Muscle layer of duodenum (tissue), 2 donors: ENCODE results near the gene PLEKHG4B.
"Not testable (repeated sequence)": the region's sequence is repeated elsewhere in the genome, so short reads cannot be mapped to it uniquely, and the experiment has no call there.

Experiments used
- H3K27ac ChIP-seq: one replicate; pipeline ENCODE4 v1.7.0; 2013; ENCODE audit warnings: mild to moderate bottlenecking, low read length
- H3K27me3 ChIP-seq: one replicate; pipeline ENCODE4 v1.7.0; 2013; ENCODE audit warnings: low read depth, mild to moderate bottlenecking, control low read depth, low read length
- H3K36me3 ChIP-seq, 2 donors: one replicate each; pipeline ENCODE4 v1.7.0; 2013; ENCODE audit warnings: low read length in 2 of 2, control low read depth in 1 of 2, mild to moderate bottlenecking in 1 of 2; ENCODE audit not compliant: insufficient read depth in 2 of 2, control insufficient read depth in 1 of 2
- H3K4me1 ChIP-seq, 2 donors: one replicate each; pipeline ENCODE4 v1.7.0; 2013; ENCODE audit warnings: low read length in 2 of 2, mild to moderate bottlenecking in 2 of 2, control low read depth in 1 of 2, moderate library complexity in 1 of 2; ENCODE audit not compliant: insufficient read depth in 2 of 2, control insufficient read depth in 1 of 2
- H3K4me3 ChIP-seq, 2 donors: one replicate each; pipeline ENCODE4 v1.7.0; 2013; ENCODE audit warnings: low read length in 2 of 2, low read depth in 1 of 2, mild to moderate bottlenecking in 1 of 2
- H3K9me3 ChIP-seq, 2 donors: one replicate each; pipeline ENCODE4 v1.7.0; 2013; ENCODE audit warnings: low read length in 2 of 2, control low read depth in 1 of 2, mild to moderate bottlenecking in 1 of 2; ENCODE audit not compliant: control insufficient read depth in 1 of 2
- donor health status: healthy.

The PLEKHG4B gene

DNA sequence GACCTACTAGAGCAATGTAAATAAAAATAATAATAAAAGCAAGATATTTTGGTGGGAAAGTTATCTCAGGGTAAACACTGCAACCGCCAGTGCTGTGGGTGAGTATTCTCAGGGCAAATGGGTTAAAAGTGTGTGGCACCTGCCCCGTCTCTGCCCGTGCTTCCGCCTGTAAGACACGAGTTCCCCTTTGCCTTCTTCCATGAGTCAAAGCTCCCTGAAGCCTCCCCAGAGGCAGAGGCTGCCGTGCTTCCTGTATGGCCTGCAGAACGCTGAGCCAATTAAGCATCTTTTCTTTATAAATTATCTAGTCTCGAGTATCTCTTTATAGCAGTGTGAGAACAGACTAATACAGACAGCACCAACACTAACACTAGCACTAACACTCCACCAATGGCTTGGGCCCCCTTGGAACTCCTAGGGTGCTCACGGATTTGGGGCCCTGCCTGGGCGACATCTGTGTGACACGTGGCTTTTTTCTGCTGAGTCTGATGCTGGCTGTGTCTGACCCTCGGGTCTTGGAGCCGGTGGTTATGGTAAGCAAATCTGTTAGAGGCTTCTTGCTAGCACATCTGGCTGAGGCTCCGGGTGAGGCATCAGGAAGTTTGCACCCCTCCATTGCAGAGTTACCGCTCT is 10.6 kb downstream of the PLEKHG4B start:
- Histone ChIP-seq H3K4me3 (no peak overlapping the region), H3K36me3 (no peaks in the 10 kb centered on the region), H3K27me3 (no peaks in the 10 kb centered on the region), H3K4me1 (no peaks in the 10 kb centered on the region), H3K9me3 (no peaks in the 10 kb centered on the region), H3K27ac (no peak overlapping the region)

- not testable (repeated sequence) for H3K36me3 ChIP-seq, H3K27me3 ChIP-seq
Measured at GRCh38 chr5:104106-104505, 12.1 kb downstream of the PLEKHG4B start.

DNA sequence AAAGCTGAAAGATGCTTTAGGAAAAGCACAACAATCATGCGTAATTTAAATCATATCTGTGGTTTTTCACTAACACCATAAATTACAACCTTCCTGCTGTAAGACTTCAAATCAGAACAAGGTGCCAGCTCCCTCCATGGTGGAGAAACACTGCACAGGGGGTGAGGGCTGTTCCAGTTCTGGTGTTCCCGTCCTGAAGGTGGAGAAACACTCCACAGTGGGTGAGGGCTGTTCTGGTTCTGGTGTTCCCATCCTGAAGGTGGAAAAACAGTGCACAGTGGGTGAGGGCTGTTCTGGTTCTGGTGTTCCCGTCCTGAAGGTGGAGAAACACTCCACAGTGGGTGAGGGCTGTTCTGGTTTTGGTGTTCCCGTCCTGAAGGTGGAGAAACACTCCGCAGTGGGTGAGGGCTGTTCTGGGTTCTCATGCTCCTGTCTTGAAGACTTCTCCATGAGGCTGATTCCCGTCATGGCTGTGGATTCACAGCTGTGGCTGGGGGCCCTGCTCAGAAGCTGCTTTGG is 12.9 kb downstream of the PLEKHG4B start:
- H3K27me3 ChIP-seq: no peaks in the 10 kb centered on the region
- no peak overlapping the region for H3K4me3 ChIP-seq
- no peak overlapping the region for H3K27ac ChIP-seq
- no peaks in the 10 kb centered on the region for H3K36me3 ChIP-seq
- no peaks in the 10 kb centered on the region for H3K4me1 ChIP-seq
- no peaks in the 10 kb centered on the region for H3K9me3 ChIP-seq

More at GRCh38 chr5:104106-104505, 12.1 kb downstream of the PLEKHG4B start:
- H3K4me3 ChIP-seq, H3K4me1 ChIP-seq, H3K27ac ChIP-seq, H3K9me3 ChIP-seq: not testable (repeated sequence)

GRCh38 chr5:105504-106070 is 13.6 kb downstream of the PLEKHG4B start:
- Histone ChIP-seq H3K27ac (no peak overlapping the region), H3K27me3 (no peaks in the 10 kb centered on the region), H3K9me3 (no peaks in the 10 kb centered on the region), H3K4me3 (no peak overlapping the region), H3K36me3 (no peaks in the 10 kb centered on the region), H3K4me1 (no peaks in the 10 kb centered on the region)

- H3K27me3 ChIP-seq: no peaks in the 10 kb centered on the region
- H3K4me1 ChIP-seq: no peaks in the 10 kb centered on the region
- no peaks in the 10 kb centered on the region for H3K36me3 ChIP-seq
- H3K9me3 ChIP-seq: no peaks in the 10 kb centered on the region
- H3K4me3 ChIP-seq: no peak overlapping the region
- H3K27ac ChIP-seq: no peak overlapping the region
Measured at GRCh38 chr5:106587-106986, 14.6 kb downstream of the PLEKHG4B start.

- H3K9me3 ChIP-seq: no peaks in the 10 kb centered on the region
- H3K4me1 ChIP-seq: no peaks in the 10 kb centered on the region
- H3K27ac ChIP-seq: no peak overlapping the region
- no peaks in the 10 kb centered on the region for H3K36me3 ChIP-seq
- H3K4me3 ChIP-seq: no peak overlapping the region
- H3K27me3 ChIP-seq: no peaks in the 10 kb centered on the region
Measured at GRCh38 chr5:107526-107925, 15.6 kb downstream of the PLEKHG4B start.

GRCh38 chr5:109826-110225 is 17.9 kb downstream of the PLEKHG4B start:
- Histone ChIP-seq H3K9me3 (no peaks in the 10 kb centered on the region), H3K27me3 (no peaks in the 10 kb centered on the region), H3K27ac (no peak overlapping the region), H3K4me1 (no peaks in the 10 kb centered on the region), H3K36me3 (no peaks in the 10 kb centered on the region), H3K4me3 (no peak overlapping the region)

DNA sequence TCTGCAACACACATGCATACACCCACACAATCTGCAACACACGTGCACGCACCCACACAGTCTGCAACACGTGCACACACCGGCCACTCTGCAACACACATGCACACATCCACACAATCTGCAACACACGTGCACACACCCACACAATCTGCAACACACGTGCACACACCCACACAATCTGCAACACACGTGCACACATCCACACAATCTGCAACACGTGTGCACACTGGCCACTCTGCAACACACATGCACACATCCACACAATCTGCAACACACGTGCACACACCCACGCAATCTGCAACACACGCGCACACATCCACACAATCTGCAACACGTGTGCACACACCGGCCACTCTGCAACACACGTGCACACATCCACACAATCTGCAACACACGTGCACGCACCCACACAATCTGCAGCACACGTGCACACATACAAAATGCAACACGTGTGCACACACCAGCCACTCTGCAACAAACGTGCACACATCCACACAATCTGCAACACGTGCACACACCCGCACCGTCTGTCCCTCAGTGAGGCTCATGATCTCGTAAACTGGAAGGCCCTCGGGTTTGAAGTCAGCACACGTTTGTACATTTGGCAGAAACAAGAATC is 18.4 kb downstream of the PLEKHG4B start:
- H3K4me3 ChIP-seq: no peak overlapping the region
- no peaks in the 10 kb centered on the region for H3K9me3 ChIP-seq
- H3K36me3 ChIP-seq: no peaks in the 10 kb centered on the region
- H3K27me3 ChIP-seq: no peaks in the 10 kb centered on the region
- no peaks in the 10 kb centered on the region for H3K4me1 ChIP-seq
- no peak overlapping the region for H3K27ac ChIP-seq

- H3K36me3 ChIP-seq: no peaks in the 10 kb centered on the region
- no peaks in the 10 kb centered on the region for H3K27me3 ChIP-seq
- no peak overlapping the region for H3K4me3 ChIP-seq
- H3K27ac ChIP-seq: no peak overlapping the region
- no peaks in the 10 kb centered on the region for H3K9me3 ChIP-seq
- H3K4me1 ChIP-seq: no peaks in the 10 kb centered on the region
Measured at GRCh38 chr5:111171-111570, 19.2 kb downstream of the PLEKHG4B start.

- no peaks in the 10 kb centered on the region for H3K27me3 ChIP-seq
- no peaks in the 10 kb centered on the region for H3K36me3 ChIP-seq
- no peaks in the 10 kb centered on the region for H3K4me1 ChIP-seq
- no peak overlapping the region for H3K4me3 ChIP-seq
- peaks cover 0 to 6% of the 10 kb centered on the region in 2 donors for H3K9me3 ChIP-seq
- no peak overlapping the region for H3K27ac ChIP-seq
Measured at GRCh38 chr5:119486-120097, 27.6 kb downstream of the PLEKHG4B start.

- Histone ChIP-seq H3K36me3 (no peaks in the 10 kb centered on the region), H3K27me3 (no peaks in the 10 kb centered on the region), H3K27ac (no peak overlapping the region), H3K9me3 (peaks cover 0 to 10% of the 10 kb centered on the region in 2 donors), H3K4me3 (no peak overlapping the region), H3K4me1 (no peaks in the 10 kb centered on the region)
Measured at GRCh38 chr5:121432-121831, 29.5 kb downstream of the PLEKHG4B start.
